Mucosa of descending colon (tissue), 3 donors: ENCODE results near the gene IFT20. TPM values are rescaled to one million over a fixed set of nuclear protein-coding genes. Genes with fewer than 3 reads are reported as not detected.

Experiments
- ATAC-seq: fragments of 200-7000 bp; cut with Tn5 transposase; one replicate; pipeline ENCODE4 v1.9.1; 2020; ENCODE audit warnings: mild to moderate bottlenecking, moderate library complexity
- DNase-seq, 3 donors: peaks; one replicate each; pipeline ENCODE4 v3.0.0-alpha.2; 2020
- H3K36me3 ChIP-seq: fragments of 200-600 bp; one replicate; pipeline ENCODE4 v1.8.0; 2021; ENCODE audit warnings: low read depth, mild to moderate bottlenecking
- H3K4me1 ChIP-seq: fragments of 200-600 bp; one replicate; pipeline ENCODE4 v1.8.0; 2021; ENCODE audit warnings: low read depth, mild to moderate bottlenecking
- H3K4me3 ChIP-seq: fragments of 200-600 bp; one replicate; pipeline ENCODE4 v1.8.0; 2021; ENCODE audit warnings: mild to moderate bottlenecking
- H3K9me3 ChIP-seq: fragments of 200-600 bp; one replicate; pipeline ENCODE4 v1.8.0; 2021; ENCODE audit warnings: mild to moderate bottlenecking
- intact Hi-C, 2 donors: fragments of 100-400 bp; cut with DNase I in 1 of 2; cut with micrococcal nuclease in 1 of 2; formaldehyde crosslinking; loops; one replicate each; pipeline versions ENCODE4 v1.11.0 to v1.11.1; 2022; cut with DNase I, micrococcal nuclease
- total RNA-seq, 3 donors: library from RNA; stranded (reverse); fragmentation: NEBNext Ultra II Directional in 2 of 3; extraction: Animal tissue kit (Norgen Biotek cat#: 25700) in 2 of 3; gene quantifications; one replicate each; pipeline versions ENCODE4 v1.2.1 to v1.2.4, GENCODE V29; 2021 to 2023
- TF ChIP-seq, protein P1 (sequence below): fragments of 200-600 bp; IDR thresholded peaks from one replicate; pipeline ENCODE4 v1.8.0; 2022; ENCODE audit warnings: antibody characterized with exemption, mild to moderate bottlenecking
- donor health status: DM: no; HTN: no; CAD: no; lungs with moderate emphysema.
- donor health status: DM: no; HTN: no; CAD: no.
- donor health status: DM: no; HTN: yes; CAD: no.

The IFT20 gene
- total RNA-seq, 3 donors from 2014 or later: 23.6 to 44.1 (median 28.0) TPM

DNA sequence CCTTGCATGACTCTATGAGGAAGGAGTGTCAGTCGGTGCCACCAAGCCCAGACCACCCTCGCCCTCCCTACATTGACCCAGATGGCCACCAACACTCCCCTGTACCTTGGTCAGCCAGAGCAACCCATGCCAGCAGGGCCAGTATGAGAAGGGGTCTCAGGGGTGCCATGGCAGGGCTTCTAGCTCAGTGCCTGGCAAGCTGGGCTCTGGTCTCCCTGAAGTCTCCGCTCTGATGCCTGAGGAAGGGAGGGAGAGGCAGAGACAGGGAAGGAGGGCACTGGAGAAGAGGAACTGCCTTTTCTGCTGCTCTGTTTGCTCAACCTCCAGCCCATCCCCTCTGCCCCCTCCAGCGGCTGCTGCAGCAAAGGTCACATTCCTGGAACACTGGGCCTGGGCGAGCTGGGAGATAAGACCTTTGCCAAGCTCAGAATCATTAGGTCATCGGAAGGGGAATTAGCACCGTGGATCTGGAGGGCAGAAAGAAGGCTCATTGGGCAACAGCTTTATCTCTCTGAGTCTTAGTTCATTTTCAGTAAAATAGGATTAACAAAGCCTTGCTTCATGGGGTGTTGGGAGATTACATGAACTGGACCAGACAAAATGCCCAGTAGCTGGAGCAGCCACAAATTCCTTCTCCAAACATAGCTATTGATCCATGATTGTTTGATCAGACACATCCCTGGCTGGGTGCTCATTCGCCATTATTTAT, 34.9 kb upstream of the IFT20 start, which contains the start of gene VTN:
TSS of gene VTN (minus strand) at position 273 of the 709 bp plus-strand sequence. CDS start at position 169, 104 bp downstream.
- TF ChIP-seq, protein P1, sequence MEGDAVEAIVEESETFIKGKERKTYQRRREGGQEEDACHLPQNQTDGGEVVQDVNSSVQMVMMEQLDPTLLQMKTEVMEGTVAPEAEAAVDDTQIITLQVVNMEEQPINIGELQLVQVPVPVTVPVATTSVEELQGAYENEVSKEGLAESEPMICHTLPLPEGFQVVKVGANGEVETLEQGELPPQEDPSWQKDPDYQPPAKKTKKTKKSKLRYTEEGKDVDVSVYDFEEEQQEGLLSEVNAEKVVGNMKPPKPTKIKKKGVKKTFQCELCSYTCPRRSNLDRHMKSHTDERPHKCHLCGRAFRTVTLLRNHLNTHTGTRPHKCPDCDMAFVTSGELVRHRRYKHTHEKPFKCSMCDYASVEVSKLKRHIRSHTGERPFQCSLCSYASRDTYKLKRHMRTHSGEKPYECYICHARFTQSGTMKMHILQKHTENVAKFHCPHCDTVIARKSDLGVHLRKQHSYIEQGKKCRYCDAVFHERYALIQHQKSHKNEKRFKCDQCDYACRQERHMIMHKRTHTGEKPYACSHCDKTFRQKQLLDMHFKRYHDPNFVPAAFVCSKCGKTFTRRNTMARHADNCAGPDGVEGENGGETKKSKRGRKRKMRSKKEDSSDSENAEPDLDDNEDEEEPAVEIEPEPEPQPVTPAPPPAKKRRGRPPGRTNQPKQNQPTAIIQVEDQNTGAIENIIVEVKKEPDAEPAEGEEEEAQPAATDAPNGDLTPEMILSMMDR: no peak
- Histone ChIP-seq H3K4me3 (no peak within 1 kb of the TSS), H3K36me3 (no peaks in the 10 kb centered on the region), H3K4me1 (peaks cover 11% of the 10 kb centered on the region), H3K9me3 (no peaks in the 10 kb centered on the region)
- intact Hi-C loops: no loop called here
- no peak for DNase-seq
- ATAC-seq: no peak

DNA sequence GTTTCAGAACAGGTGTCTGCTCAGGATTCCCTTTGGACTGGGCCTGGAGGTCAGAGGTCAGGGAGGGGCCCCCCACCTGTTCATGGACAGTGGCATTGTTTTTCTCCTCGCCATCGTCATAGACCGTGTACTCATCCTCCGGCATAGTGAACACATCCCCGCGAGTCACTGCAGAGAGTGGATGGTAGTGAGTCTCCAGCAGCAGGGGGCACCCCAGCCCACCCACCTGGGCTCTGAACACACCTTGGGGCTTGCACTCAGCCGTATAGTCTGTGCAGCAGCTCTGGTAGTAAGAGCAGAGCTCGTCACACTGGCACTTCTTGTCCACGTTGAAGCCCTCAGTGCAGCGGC, 34.4 kb upstream of the IFT20 start:
- ATAC-seq (no peak), DNase-seq (no peak)
- no peaks in the 10 kb centered on the region for H3K36me3 ChIP-seq
- H3K4me1 ChIP-seq: peaks cover 11% of the 10 kb centered on the region
- H3K4me3 ChIP-seq: no peak overlapping the region
- intact Hi-C loops: no loop called here
- TF ChIP-seq, protein P1: no peak
- H3K9me3 ChIP-seq: no peaks in the 10 kb centered on the region

GRCh38 chr17:28368915-28369683, 33.8 kb upstream of the IFT20 start:
- intact Hi-C loops: no loop called here
- TF ChIP-seq, protein P1: no peak
- no peaks in the 10 kb centered on the region for H3K9me3 ChIP-seq
- H3K4me3 ChIP-seq: no peak overlapping the region
- no peak for DNase-seq
- ATAC-seq: no peak
- no peaks in the 10 kb centered on the region for H3K36me3 ChIP-seq
- H3K4me1 ChIP-seq: peaks cover 11% of the 10 kb centered on the region

GRCh38 chr17:28368306-28368831, 33.1 kb upstream of the IFT20 start:
- no peak for ATAC-seq

GRCh38 chr17:28367641-28368305, 32.5 kb upstream of the IFT20 start:
- ATAC-seq (no peak), DNase-seq (no peak)
- Histone ChIP-seq H3K4me1 (peaks cover 9% of the 10 kb centered on the region), H3K9me3 (no peaks in the 10 kb centered on the region), H3K4me3 (no peak overlapping the region), H3K36me3 (no peaks in the 10 kb centered on the region)
- intact Hi-C loops: no loop called here
- TF ChIP-seq, protein P1: no peak

More at GRCh38 chr17:28368306-28368831, 33.1 kb upstream of the IFT20 start:
- Histone ChIP-seq H3K9me3 (no peaks in the 10 kb centered on the region), H3K4me1 (peaks cover 11% of the 10 kb centered on the region), H3K36me3 (no peaks in the 10 kb centered on the region), H3K4me3 (no peak overlapping the region)
- no peak for DNase-seq
- TF ChIP-seq, protein P1: no peak
- intact Hi-C loops: no loop called here
